RWPE1 (cell line): Measurements from ENCODE around the gene MAP1S.
A peak's percentile ranks its signal among the peaks of the same experiment; 100 is the strongest.

ENCODE experiments used
- CTCF ChIA-PET: fragments of 350-600 bp; sonication (Branson Sonifier 250); formaldehyde crosslinking; extraction: SDS; loops from one replicate; lab custom pipeline; 2021; lab: Yijun Ruan, JAX
- POLR2A ChIA-PET: fragments of 400-600 bp; formaldehyde crosslinking; extraction: SDS; loops from one replicate; lab custom pipeline; 2020; ENCODE audit warnings: antibody characterized with exemption; ENCODE audit not compliant: low non-redundant PET; lab: Yijun Ruan, JAX
- DNase-seq: peaks from one replicate; pipeline ENCODE4 v3.0.0; 2012; ENCODE audit warnings: low spot score
- H3K27ac ChIP-seq: fragments of 450-650 bp; 2 replicates; pipeline ENCODE4 v1.5.1; 2017
- TF ChIP-seq, protein P1 (sequence below): fragments of 450-650 bp; conservative IDR thresholded peaks from 2 replicates; pipeline ENCODE4 v1.5.1; 2017; ENCODE audit warnings: low read depth, mild to moderate bottlenecking

Gene MAP1S

DNA sequence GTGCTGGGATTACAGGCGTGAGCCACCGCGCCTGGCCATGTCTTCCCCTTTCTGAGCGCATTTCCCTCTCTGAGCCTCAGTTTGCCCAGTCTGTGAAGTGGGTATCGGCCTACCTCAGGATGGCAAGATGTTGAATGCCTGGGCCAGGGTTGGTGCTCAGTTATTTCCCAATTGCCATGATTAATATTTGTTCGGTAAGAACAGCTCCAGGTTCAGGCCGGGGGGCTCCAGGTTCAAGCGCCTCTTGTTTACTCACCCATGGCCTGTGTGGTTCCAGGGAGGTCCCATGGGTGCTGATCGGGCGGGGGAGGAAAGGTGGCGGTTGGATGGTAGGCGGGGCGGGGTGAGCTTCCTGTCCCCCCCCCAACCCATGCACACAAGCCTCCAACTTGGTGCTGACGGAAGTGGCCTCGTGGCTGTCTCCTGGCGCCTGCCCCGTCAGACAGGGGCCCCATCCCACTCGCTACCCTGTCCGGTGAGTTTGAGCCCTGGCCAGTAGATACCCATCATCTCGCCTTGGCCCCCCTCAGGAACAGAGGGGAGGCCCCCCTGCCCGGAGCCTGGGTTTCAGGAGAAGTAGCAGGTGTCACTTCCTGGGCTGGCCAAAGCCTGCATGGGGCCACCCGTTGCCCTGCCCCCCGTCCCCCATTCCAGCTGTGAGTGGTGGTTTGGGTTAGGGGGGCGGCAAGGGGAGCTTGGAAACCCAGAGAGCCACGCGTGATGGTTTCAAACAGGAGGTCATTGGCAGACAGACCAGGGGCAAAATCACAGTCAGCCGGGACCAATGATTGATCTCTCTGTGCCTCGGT lies 32.0 kb downstream of the MAP1S start, which contains the start of gene FCHO1:
TSS of gene FCHO1 (plus strand) at position 375 of the 809 bp plus-strand sequence. CDS start 3,688 bp downstream, outside the sequence.
- peak within 1 kb of the TSS; percentile 41; the same call in 1 of the 2 replicates for H3K27ac ChIP-seq
- no peak for DNase-seq
- ChIA-PET CTCF (interaction anchor here (0.5 kb wide), 2 partner anchors 469 to 648 kb away, joined by 3 to 6 read pairs; no protein-coding TSS in a partner anchor), POLR2A (no interaction called here)
- TF ChIP-seq, protein P1, sequence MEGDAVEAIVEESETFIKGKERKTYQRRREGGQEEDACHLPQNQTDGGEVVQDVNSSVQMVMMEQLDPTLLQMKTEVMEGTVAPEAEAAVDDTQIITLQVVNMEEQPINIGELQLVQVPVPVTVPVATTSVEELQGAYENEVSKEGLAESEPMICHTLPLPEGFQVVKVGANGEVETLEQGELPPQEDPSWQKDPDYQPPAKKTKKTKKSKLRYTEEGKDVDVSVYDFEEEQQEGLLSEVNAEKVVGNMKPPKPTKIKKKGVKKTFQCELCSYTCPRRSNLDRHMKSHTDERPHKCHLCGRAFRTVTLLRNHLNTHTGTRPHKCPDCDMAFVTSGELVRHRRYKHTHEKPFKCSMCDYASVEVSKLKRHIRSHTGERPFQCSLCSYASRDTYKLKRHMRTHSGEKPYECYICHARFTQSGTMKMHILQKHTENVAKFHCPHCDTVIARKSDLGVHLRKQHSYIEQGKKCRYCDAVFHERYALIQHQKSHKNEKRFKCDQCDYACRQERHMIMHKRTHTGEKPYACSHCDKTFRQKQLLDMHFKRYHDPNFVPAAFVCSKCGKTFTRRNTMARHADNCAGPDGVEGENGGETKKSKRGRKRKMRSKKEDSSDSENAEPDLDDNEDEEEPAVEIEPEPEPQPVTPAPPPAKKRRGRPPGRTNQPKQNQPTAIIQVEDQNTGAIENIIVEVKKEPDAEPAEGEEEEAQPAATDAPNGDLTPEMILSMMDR: no peak

DNA sequence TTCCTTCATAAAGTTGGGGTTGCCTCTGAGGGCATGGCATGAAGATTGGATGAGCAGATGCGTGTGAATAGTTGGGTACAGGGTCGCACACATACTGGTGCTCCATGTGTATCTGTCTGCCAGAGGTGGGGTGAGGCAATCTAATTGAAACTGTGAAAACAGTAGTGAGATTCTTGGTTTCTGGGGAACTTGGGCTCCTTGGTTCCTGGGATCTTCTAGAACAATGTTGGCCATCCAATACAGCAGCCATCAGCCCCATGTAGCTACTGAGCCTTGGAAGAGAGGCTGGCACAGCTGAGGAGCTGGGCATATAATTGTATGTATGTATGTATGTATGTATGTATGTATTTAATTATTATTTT lies 32.6 kb downstream of the MAP1S start:
- DNase-seq: no peak
- no peak overlapping the region for H3K27ac ChIP-seq
- ChIA-PET POLR2A (no interaction called here), CTCF (interaction anchor here (0.5 kb wide), 1 partner anchor 469 kb away, joined by 3 read pairs; no protein-coding TSS in a partner anchor)
- TF ChIP-seq, protein P1: no peak

DNA sequence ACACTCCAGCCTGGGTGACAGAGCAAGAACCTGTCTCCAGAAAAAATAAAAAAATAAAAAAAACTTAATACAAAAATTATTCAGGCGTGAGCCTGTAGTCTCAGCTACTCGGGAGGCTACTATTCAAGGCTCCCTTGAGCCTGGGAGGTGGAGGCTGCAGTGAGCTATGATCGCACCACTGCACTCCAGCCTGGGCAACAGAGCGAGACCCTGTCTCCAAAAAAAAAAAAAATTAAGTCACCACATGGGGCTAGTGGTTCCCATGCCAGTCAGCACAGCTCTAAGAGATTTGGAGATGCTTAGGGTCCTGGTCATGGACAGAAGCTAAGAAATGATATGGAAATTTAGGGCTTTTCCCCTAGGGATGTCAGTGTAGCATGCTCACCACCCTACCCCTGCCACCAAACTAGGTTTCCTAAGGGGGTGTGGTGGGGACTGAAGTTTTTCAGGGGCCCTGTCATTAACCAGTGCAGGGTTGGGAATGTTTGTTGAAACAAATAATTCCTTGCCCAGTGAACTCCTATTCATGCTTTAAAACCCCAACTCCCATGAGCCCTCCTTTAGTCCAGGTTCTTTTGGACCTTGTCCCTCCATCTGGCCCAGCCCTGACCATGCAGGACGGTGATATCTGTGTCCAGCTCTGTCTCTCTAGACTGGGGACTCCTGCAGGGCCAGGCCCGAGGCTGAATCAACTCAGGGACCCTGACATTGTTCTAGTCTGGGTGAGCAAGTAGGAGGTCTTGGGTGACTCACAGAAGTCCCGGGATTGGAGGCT lies 33.8 kb downstream of the MAP1S start:
- TF ChIP-seq, protein P1: no peak
- POLR2A ChIA-PET: no interaction called here
- no peak for DNase-seq
- H3K27ac ChIP-seq: no peak overlapping the region
- CTCF ChIA-PET: interaction anchor here (0.6 kb wide), 2 partner anchors 10 to 405 kb away, joined by 4 read pairs; no protein-coding TSS in a partner anchor

DNA sequence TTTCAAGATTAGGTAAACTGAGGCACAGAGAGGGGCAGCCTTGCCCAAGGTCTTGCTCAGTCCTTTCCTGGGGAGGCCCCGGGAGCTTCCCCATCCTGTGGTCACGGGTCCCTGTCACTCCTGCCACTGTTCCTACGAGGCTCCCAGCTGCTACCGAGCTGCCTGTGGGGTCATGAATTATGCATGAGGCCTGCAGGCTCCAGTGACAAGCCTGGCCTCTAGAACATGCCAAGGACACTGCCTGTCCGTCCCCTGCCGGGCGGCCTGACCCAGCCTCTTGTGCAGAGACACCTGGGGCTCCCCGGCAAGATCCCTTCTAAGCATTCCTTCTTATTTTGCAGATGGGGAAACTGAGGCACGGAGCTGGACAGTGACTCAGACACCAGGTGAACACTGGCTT lies 34.7 kb downstream of the MAP1S start:
- ChIA-PET CTCF (interaction anchor here (0.8 to 2.7 kb wide), 2 partner anchors 12 to 1105 kb away, joined by 3 to 10 read pairs; no protein-coding TSS in a partner anchor), POLR2A (no interaction called here)
- TF ChIP-seq, protein P1: no peak
- DNase-seq: no peak
- no peak overlapping the region for H3K27ac ChIP-seq

DNA sequence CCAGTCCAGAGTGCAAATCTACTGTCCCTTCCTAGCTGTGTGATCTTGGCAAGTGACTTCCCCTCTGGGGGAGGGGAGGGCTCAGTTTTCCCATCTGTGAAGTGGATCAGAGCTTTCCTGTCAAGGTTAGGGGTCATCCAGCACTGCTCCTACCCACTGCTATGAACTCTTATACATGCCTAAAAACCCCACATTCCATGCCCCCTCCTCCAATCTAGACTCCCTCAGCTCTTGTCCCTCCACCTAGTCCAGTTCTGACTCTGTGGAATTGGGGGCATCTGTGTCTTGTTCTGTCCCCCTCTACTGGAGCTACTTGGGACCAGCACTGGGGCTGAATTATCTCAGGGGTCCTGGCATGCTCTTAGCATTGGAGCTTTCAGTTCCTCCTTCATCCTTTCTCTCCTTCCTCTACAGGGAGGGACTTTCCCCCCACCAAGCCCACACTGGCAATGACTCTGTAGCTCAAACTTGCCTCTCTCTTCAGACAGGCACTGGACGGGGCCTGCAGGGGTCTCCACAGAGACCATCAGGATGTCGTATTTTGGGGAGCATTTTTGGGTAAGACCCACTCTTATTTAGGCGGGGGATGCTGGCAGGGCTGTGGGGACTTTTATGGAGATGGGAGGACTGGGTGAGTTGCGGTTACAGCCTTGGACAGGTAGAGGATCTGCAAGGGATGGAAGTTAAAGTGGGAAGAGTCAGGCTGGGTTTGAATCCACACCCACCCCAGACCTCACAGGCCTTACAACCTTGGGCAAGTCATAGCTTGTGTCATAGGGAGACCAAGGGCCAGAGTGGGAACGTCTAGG lies 35.6 kb downstream of the MAP1S start:
- POLR2A ChIA-PET: no interaction called here
- TF ChIP-seq, protein P1: no peak
- DNase-seq: no peak
- peak overlapping the region; percentile 76 for H3K27ac ChIP-seq
- CTCF ChIA-PET: interaction anchor here (0.8 to 2.7 kb wide), 3 partner anchors 12 to 1106 kb away, joined by 3 to 10 read pairs (median 3); no protein-coding TSS in a partner anchor
